ENCODE data around the gene ATF7IP2. TPM values are rescaled to one million over a fixed set of nuclear protein-coding genes. Genes with fewer than 3 reads are reported as not detected.
A peak's percentile ranks its signal among the peaks of the same experiment; 100 is the strongest.

The ATF7IP2 gene
- total and polyA plus RNA-seq, 2 of the 13 experiments (the other 11 are each of a cell fraction or from before 2014, with no cell fraction given), result 117 to 217 TPM

- TF ChIP-seq FOXO4 (CRISPR knock-in tag; conservative IDR thresholded peaks at IDR 0.05) (no peak), NCOR1 (IDR thresholded peaks at IDR 0.05; ENCODE audit: borderline replicate concordance, low read length) (peak; percentile 56; the same call in 1 of the 2 replicates), ZNF7 (CRISPR knock-in tag; IDR thresholded peaks at IDR 0.05) (peak; percentile 77), ZFP36L2 (CRISPR knock-in tag; IDR thresholded peaks at IDR 0.05) (no peak), SRSF9 (IDR thresholded peaks at IDR 0.05; ENCODE audit: borderline replicate concordance, insufficient read depth, low read depth, low read length, poor library complexity, severe bottlenecking) (no peak), SNRNP70 (IDR thresholded peaks at IDR 0.05; ENCODE audit: low read depth, low read length) (no peak), GATAD2A (CRISPR knock-in tag; IDR thresholded peaks at IDR 0.05) (no peak), HNRNPLL (IDR thresholded peaks at IDR 0.05; ENCODE audit: low read depth, low read length, poor library complexity, severe bottlenecking) (no peak), CBX1 (IDR thresholded peaks at IDR 0.05; ENCODE audit: low read depth) (no peak), TFAP4 (IDR thresholded peaks at IDR 0.05; ENCODE audit: borderline replicate concordance, low read depth) (no peak), NR1H2 (CRISPR knock-in tag; IDR thresholded peaks at IDR 0.05; ENCODE audit: borderline replicate concordance, low read depth) (no peak), NCOA5 (CRISPR knock-in tag; IDR thresholded peaks at IDR 0.05) (no peak), ZNF207 (IDR thresholded peaks at IDR 0.05; ENCODE audit: borderline replicate concordance) (no peak), MYC (CRISPR knock-in tag; IDR thresholded peaks at IDR 0.05; ENCODE audit: borderline replicate concordance) (no peak), ZNF644 (CRISPR knock-in tag; IDR thresholded peaks at IDR 0.05; ENCODE audit: low read depth) (no peak)
These were observed 14.3 kb upstream of the ATF7IP2 start (continued) for GRCh38 chr16:10371592-10371991.
